ENCODE measurements around the gene GOLGA8F.
"Not testable (repeated sequence)": the region's sequence is repeated elsewhere in the genome, so short reads cannot be mapped to it uniquely, and the experiment has no call there.

DNA sequence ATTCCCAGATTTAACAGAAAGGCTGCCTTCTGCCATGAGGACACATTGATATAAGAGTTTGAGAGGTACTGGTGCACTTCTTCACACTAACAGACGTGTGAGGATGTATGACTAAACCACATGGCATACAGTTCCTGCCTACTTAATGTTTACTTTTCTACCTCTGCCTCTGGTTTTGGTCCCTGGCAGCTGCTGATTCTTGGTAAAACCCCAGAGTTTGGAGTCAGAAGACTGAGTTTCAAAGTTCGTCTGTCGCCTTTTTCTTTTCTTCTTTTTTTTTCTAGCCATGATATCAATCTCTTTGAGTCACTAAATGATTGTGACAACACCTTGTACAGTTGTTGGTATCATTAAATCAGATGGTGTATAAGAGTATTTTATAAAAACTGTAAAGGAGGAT, 1.6 kb downstream of the GOLGA8F start:
- TF ChIP-seq, protein P1, sequence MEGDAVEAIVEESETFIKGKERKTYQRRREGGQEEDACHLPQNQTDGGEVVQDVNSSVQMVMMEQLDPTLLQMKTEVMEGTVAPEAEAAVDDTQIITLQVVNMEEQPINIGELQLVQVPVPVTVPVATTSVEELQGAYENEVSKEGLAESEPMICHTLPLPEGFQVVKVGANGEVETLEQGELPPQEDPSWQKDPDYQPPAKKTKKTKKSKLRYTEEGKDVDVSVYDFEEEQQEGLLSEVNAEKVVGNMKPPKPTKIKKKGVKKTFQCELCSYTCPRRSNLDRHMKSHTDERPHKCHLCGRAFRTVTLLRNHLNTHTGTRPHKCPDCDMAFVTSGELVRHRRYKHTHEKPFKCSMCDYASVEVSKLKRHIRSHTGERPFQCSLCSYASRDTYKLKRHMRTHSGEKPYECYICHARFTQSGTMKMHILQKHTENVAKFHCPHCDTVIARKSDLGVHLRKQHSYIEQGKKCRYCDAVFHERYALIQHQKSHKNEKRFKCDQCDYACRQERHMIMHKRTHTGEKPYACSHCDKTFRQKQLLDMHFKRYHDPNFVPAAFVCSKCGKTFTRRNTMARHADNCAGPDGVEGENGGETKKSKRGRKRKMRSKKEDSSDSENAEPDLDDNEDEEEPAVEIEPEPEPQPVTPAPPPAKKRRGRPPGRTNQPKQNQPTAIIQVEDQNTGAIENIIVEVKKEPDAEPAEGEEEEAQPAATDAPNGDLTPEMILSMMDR (conservative IDR thresholded peaks at IDR 0.05 in 1 of 2, IDR thresholded peaks at IDR 0.05 in 1 of 2; ENCODE audit: low read depth in 1 of 2, low read length in 2 of 2), result not testable (repeated sequence)
- not testable (repeated sequence) for TF ChIP-seq EZH2 (IDR thresholded peaks at IDR 0.05; ENCODE audit: low read length, missing control alignments)
